Measurements from ENCODE around the gene NT5DC3.
"Not testable (repeated sequence)": the region's sequence is repeated elsewhere in the genome, so short reads cannot be mapped to it uniquely, and the experiment has no call there.

NT5DC3 gene

DNA sequence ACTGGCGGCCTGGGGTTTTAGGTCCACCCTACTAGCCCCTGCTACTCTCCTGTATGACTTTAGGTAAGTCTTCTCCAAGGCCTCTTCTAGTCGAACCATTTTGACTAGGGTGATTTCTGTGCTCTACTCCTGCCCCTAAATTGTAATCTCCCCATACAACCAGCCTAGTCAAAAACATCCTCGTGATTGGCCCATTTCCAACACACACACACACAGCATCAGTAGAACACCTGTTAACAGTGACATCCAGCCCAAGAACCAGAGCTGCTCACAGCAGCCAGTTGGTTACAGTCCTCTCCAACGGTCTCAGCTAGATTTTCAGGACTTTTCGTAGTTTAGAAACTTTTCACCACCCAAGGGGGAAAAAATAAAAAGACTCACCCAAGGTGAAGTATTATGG, 30.9 kb downstream of the NT5DC3 start:
- Histone ChIP-seq H3K4me1 (ENCODE audit: control insufficient read depth, insufficient read depth, low read length) (peaks cover 33% of the 10 kb centered on the region), H3K4me3 (ENCODE audit: low read length) (no peak overlapping the region), H3K9ac (ENCODE audit: low read length) (no peak overlapping the region), H3K36me3 (ENCODE audit: control insufficient read depth, insufficient read depth, low read length) (peaks cover 6% of the 10 kb centered on the region), H3K27ac (ENCODE audit: low read depth, low read length) (no peak overlapping the region), H3K27me3 (ENCODE audit: control insufficient read depth, insufficient read depth, low read length) (no peaks in the 10 kb centered on the region)

DNA sequence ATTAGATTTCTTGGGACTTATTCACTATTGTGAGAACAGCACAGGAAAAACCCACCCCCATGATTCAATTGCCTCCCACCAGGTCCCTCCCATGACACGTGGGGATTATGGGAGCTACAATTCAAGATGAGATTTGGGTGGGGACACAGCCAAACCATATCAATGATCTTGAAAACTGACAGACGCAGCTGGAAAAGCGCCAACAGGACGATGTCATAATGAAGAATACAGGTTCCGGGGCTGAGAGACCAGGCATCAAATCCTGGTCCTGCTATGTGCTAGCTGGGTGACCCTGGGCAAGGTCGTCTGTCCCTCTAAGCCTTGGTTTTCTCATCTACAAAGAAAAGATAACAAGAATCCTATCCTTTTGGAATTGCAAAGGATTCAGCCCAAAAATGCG, 31.4 kb downstream of the NT5DC3 start:
- H3K9ac ChIP-seq (ENCODE audit: low read length); H3K4me3 ChIP-seq (ENCODE audit: low read length); H3K36me3 ChIP-seq (ENCODE audit: control insufficient read depth, insufficient read depth, low read length); H3K27me3 ChIP-seq (ENCODE audit: control insufficient read depth, insufficient read depth, low read length): not testable (repeated sequence)
- peaks cover 35% of the 10 kb centered on the region for H3K4me1 ChIP-seq (ENCODE audit: control insufficient read depth, insufficient read depth, low read length)
- H3K27ac ChIP-seq (ENCODE audit: low read depth, low read length), result peak overlapping the region; percentile 27

DNA sequence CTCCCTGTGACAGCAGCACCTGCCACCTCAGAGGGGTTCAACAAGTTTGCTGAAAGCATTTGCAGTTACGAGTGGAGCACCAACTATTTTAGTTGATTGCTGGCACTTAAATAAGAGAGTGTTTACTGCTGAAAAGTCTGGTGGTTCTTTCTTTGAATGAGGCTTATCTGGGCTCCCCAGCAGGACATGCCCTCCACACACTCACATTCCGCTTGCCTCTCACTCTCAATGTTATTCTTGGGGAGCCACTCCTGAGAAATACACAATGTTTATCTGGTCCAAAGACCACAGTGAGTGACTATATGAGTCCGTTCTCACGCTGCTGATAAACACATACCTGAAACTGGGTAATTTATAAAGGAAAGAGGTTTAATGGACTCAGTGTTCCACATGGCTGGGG, 31.9 kb downstream of the NT5DC3 start:
- Histone ChIP-seq H3K4me1 (ENCODE audit: control insufficient read depth, insufficient read depth, low read length) (peaks cover 35% of the 10 kb centered on the region), H3K27ac (ENCODE audit: low read depth, low read length) (peak overlapping the region; percentile 27), H3K27me3 (ENCODE audit: control insufficient read depth, insufficient read depth, low read length) (no peaks in the 10 kb centered on the region), H3K4me3 (ENCODE audit: low read length) (no peak overlapping the region), H3K9ac (ENCODE audit: low read length) (no peak overlapping the region), H3K36me3 (ENCODE audit: control insufficient read depth, insufficient read depth, low read length) (peaks cover 6% of the 10 kb centered on the region)

DNA sequence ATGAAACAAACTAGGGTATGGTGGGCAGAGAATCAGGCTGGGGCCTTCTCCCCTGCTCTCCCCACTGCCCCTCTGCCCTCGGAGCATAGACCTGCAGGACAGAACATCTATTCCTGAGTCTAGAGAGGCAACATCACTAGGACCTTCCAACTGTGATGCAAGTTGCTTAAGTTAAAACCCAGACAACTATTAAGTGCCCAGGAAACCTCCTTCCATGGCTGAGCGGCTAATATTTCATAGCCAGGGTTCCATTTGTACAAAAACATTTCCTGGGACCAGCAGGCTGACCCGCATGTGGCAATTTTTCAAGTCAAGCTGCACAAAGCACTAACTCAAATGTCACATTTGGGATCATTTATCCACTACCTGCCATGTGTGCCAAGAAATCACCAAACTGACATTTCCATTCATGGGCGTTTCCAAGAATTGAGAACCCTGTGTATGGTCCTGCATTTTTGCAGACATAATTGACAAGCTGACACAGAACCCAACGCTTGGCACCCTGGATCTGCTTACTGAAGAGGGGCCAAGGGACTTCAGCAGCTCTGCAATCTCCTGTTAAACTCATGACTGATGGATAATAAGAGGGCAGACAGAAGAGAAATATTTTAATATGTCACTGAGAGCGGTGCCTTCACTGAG, 32.7 kb downstream of the NT5DC3 start:
- Histone ChIP-seq H3K9ac (ENCODE audit: low read length) (no peak overlapping the region), H3K36me3 (ENCODE audit: control insufficient read depth, insufficient read depth, low read length) (peaks cover 6% of the 10 kb centered on the region), H3K27ac (ENCODE audit: low read depth, low read length) (no peak overlapping the region), H3K4me1 (ENCODE audit: control insufficient read depth, insufficient read depth, low read length) (peaks cover 31% of the 10 kb centered on the region), H3K27me3 (ENCODE audit: control insufficient read depth, insufficient read depth, low read length) (no peaks in the 10 kb centered on the region), H3K4me3 (ENCODE audit: low read length) (no peak overlapping the region)

DNA sequence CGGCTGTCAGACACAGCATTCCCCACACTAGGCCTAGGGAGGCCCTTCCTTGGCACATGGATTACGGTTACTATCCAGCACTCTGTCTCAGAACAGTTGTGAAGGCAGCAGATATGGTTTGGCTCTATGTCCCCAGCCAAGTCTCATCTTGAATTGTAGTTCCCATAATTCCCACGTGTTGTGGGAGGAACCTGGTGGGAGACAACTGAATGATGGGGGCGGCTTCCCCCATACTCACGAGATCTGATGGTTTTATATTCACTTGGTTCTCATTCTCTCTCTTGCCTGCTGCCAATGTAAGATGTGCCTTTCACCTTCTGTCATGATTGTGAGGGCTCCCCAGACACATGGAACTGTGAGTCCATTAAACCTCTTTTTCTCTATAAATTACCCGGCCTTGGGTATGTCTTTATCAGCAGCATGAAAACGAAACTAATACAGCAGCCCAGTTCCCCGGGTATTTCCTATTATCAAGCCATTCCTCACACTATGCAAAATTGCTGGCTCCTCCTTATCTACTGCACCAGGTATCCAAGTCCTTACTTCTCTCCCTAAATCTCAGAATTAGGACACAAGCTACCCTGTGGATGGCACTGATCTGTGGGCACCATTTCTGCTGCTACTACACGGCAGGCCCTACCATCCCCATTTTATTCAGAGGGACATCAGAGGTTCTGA, 33.3 kb downstream of the NT5DC3 start:
- Histone ChIP-seq H3K27ac (ENCODE audit: low read depth, low read length) (no peak overlapping the region), H3K36me3 (ENCODE audit: control insufficient read depth, insufficient read depth, low read length) (peaks cover under 1% of the 10 kb centered on the region), H3K4me3 (ENCODE audit: low read length) (no peak overlapping the region), H3K9ac (ENCODE audit: low read length) (no peak overlapping the region), H3K27me3 (ENCODE audit: control insufficient read depth, insufficient read depth, low read length) (no peaks in the 10 kb centered on the region), H3K4me1 (ENCODE audit: control insufficient read depth, insufficient read depth, low read length) (peaks cover 33% of the 10 kb centered on the region)

DNA sequence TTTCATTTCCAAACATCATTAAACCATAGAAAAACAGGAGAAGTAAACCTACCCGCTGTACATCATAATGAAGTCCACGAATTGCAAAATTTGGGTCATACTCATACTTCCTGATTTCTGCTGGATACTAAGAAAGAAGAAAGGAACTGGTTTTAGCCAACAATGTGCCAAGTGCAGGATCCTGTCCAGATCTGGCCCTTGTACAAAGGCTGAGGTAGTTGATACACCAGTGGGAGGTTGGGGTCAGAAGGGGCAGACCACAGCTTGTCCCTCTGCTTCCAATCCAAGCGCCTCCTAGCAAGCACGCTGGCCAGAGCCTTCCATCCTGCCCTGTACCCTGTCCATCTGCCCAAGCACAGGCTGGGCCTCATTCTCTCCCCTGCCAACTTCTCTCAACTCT, 34.2 kb downstream of the NT5DC3 start:
- Histone ChIP-seq H3K27me3 (ENCODE audit: control insufficient read depth, insufficient read depth, low read length) (no peaks in the 10 kb centered on the region), H3K4me3 (ENCODE audit: low read length) (no peak overlapping the region), H3K27ac (ENCODE audit: low read depth, low read length) (no peak overlapping the region), H3K36me3 (ENCODE audit: control insufficient read depth, insufficient read depth, low read length) (no peaks in the 10 kb centered on the region), H3K4me1 (ENCODE audit: control insufficient read depth, insufficient read depth, low read length) (peaks cover 42% of the 10 kb centered on the region), H3K9ac (ENCODE audit: low read length) (no peak overlapping the region)

DNA sequence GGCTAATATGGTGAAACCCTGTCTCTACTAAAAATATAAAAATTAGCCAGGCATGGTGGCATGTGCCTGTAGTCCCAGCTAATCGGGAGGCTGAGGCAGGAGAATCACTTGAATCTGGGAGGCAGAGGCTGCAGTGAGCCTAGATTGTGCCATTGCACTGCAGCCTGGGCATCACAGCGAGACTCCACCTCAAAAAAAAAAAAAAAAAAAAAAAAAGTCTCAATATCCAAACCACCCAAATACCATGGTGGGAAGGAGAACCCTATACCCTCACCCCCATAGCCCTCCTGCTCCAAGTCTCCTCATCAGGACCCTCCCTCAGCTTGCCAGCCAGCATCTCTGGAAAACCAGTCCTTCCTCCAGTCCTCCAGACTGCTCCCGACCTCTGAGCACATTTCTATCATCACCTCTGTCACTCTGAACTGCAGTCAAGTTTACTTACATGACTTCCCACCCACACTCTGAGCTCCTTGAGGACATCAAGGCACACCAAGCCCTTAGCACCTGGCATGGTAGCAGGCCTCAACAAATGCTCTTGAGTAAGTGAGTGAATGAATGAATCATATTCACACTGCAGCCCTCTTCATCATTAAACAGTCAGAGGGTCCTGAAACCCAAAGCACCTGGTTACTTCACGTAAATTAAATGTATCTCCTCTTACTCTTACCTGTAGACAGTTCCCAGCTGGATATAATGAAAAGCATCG, 35.2 kb downstream of the NT5DC3 start:
- Histone ChIP-seq H3K36me3 (ENCODE audit: control insufficient read depth, insufficient read depth, low read length) (no peaks in the 10 kb centered on the region), H3K9ac (ENCODE audit: low read length) (no peak overlapping the region), H3K4me3 (ENCODE audit: low read length) (no peak overlapping the region), H3K27ac (ENCODE audit: low read depth, low read length) (no peak overlapping the region), H3K4me1 (ENCODE audit: control insufficient read depth, insufficient read depth, low read length) (peaks cover 47% of the 10 kb centered on the region), H3K27me3 (ENCODE audit: control insufficient read depth, insufficient read depth, low read length) (no peaks in the 10 kb centered on the region)

DNA sequence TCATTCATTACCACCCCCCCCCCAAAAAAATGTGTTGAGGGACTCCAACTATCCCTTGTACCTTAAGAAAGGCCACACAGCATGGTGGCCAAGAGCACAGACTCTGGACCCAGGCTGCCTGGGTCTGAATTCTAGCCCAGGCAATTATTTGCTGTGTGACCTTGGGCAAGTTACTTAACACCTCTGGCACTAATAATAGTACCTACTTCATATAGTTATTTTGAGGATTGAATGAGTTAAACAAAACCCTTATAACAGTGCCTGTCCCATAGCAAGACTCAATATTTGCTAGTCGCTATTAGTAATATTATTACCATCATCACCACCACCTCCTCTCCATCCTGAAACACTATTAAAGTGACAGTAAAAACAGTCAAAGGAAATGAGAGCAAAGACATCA, 37.2 kb downstream of the NT5DC3 start:
- H3K4me3 ChIP-seq (ENCODE audit: low read length), result no peak overlapping the region
- H3K27ac ChIP-seq (ENCODE audit: low read depth, low read length), result no peak overlapping the region

DNA sequence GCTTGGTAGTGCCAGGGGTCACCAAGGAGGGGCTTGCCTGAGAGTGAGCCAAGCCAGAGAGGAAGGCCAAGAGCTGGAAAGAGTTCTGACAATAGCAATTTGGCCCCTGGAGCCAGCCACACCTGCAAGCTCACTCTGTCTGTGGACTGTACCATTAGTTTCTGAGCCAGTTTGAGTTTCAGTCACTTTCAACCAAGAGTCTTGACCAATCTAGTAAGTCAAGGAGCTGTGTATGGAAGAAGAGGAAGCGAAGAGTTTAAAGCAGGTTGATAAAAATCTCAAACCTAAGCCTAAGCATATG, 38.5 kb downstream of the NT5DC3 start:
- peaks cover 3% of the 10 kb centered on the region for H3K36me3 ChIP-seq (ENCODE audit: control insufficient read depth, insufficient read depth, low read length)
- no peak overlapping the region for H3K9ac ChIP-seq (ENCODE audit: low read length)
- peak overlapping the region; percentile 52 for H3K27ac ChIP-seq (ENCODE audit: low read depth, low read length)
- H3K4me1 ChIP-seq (ENCODE audit: control insufficient read depth, insufficient read depth, low read length), result peaks cover 51% of the 10 kb centered on the region
- no peak overlapping the region for H3K4me3 ChIP-seq (ENCODE audit: low read length)
- H3K27me3 ChIP-seq (ENCODE audit: control insufficient read depth, insufficient read depth, low read length), result no peaks in the 10 kb centered on the region

More for the DNA sequence above, 37.2 kb downstream of the NT5DC3 start:
- H3K9ac ChIP-seq (ENCODE audit: low read length), result no peak overlapping the region
- H3K27me3 ChIP-seq (ENCODE audit: control insufficient read depth, insufficient read depth, low read length), result no peaks in the 10 kb centered on the region
- peaks cover 58% of the 10 kb centered on the region for H3K4me1 ChIP-seq (ENCODE audit: control insufficient read depth, insufficient read depth, low read length)
- no peaks in the 10 kb centered on the region for H3K36me3 ChIP-seq (ENCODE audit: control insufficient read depth, insufficient read depth, low read length)

DNA sequence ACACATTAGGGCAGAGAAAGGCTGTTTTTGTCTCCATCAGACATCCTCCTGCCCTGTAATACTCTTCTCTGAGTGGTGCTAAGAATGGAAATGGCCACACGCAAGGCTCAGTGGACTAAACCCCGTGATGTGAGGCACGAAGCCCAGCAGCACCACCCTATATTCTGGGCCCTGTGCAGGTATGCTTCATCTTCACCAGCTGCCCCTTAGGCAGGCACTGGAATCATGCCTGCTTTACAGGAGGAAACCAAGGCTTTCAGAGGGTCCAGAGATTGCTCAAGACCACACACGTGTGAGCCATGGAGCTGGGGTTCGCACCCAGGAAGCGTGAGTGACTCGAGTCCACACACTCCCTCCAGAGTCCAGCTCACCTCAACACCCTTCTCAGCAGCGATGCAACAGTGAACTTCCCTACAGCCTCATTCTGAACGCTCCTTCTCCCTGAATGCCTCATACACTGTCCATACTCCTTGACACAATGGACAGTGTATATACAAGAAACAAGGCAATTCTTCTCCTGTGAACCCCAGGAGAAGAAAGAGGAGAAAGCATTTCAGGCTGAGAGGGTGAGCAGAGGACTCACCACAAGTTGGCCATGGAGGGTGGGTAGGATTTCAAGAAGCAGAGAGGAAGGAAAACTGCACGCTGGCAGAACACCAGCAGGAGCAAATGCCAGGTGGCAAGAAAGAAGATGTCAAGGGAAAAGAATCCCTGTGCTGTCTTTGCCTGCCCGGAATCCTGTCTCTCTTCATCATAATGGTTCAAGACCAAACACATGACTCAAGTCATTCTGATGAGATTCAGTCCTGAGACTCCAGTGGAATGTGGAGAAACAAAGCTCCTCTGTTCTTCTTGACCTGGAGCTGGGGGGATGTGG, 39.1 kb downstream of the NT5DC3 start:
- Histone ChIP-seq H3K9ac (ENCODE audit: low read length) (no peak overlapping the region), H3K36me3 (ENCODE audit: control insufficient read depth, insufficient read depth, low read length) (peaks cover 3% of the 10 kb centered on the region), H3K27me3 (ENCODE audit: control insufficient read depth, insufficient read depth, low read length) (no peaks in the 10 kb centered on the region), H3K4me1 (ENCODE audit: control insufficient read depth, insufficient read depth, low read length) (peaks cover 46% of the 10 kb centered on the region), H3K4me3 (ENCODE audit: low read length) (no peak overlapping the region), H3K27ac (ENCODE audit: low read depth, low read length) (peak overlapping the region; percentile 52)

DNA sequence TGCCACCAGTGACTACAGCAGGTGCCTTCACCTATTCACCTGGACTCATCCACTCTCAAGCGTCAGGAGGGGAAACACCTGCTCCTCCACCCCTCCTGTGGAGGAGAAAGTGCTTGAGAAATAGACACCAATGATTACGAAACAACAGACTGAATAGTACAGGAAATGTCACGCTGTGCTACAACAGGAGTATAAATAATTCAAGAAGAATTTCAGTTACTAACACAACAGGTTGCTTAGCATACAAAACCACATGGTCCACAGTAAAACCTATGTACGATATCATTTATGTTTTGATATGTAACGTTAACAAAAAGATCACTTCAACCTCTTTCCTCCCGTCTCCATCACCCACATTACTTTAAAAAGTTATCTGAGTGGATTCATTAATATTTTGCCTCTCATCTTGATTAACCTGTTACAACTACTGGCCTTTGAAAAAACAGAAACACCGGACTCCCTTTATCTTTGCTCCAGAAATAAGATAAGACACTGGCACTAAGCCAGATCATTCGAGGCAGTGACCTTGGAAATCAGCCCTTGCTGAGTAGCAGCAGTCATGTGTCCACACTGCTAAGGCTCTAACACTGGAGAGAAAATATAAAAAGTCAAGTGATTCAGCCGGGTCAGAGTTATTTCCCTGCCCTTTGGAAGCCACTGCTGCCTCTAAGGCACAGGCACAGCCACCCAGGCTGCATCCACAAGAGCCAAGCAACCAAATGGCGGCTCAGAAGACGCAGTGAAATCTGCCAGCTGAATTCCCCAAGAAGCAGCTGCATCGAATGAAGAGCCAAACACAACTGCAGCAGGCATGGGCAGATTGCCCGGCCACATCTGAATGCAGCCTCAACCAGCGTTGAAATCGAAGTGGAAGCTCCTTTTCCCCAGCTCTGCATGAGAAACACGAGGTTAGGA, 40.9 kb downstream of the NT5DC3 start:
- Histone ChIP-seq H3K4me3 (ENCODE audit: low read length) (peak overlapping the region; percentile 53), H3K27me3 (ENCODE audit: control insufficient read depth, insufficient read depth, low read length) (no peaks in the 10 kb centered on the region), H3K4me1 (ENCODE audit: control insufficient read depth, insufficient read depth, low read length) (peaks cover 35% of the 10 kb centered on the region), H3K36me3 (ENCODE audit: control insufficient read depth, insufficient read depth, low read length) (peaks cover 3% of the 10 kb centered on the region), H3K27ac (ENCODE audit: low read depth, low read length) (peak overlapping the region; percentile 69), H3K9ac (ENCODE audit: low read length) (peak overlapping the region; percentile 7)
